ENCODE data around the gene CDKN2B. TPM values are rescaled to one million over a fixed set of nuclear protein-coding genes. Genes with fewer than 3 reads are reported as not detected.

Gene CDKN2B
- total RNA-seq, 3 donors from 2014 or later (not counting 1 experiment from before 2014, with no cell fraction given): 0.16 to 0.30 TPM; not detected in 1

DNA sequence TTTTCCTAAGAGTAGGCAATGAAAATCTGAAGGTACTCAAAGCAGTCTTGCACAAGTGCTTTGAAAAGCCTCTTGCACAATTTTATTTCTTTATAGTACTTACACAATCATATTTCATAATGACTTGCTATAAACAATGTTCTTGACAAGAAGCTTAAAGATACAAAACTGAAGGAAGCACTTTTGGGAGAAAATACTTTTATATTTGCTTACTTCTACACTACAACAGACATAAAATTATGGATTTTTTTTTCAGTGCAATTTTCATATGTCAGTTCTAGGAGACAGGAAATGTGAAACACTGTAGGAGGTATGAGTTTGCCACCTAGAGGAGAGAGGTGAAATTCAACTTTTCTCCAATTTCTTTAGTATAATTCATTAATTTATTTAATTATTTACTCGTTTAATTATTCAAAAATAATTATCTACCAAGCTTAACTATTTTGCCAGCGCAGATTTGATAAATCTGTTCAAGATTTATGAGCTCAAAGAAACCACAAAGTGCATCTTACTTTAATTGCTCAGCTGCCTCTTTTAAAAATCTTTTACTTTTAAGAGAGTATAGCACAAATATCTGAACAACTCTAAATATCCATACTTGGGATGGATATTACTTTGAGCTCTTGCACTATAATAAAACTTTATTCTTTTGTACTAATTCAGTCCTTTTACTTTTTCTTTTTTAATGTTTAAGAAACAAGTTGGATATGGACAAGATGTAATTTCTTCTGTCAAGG lies 29.0 kb upstream of the CDKN2B start:
- no peaks in the 10 kb centered on the region for H3K36me3 ChIP-seq (ENCODE audit: control insufficient read depth, insufficient read depth, low read length)
- DNase-seq (peak in 1 of 2 donors; percentile 55), ATAC-seq (peak in 2 of 3 donors; percentile 44 to 54)
- peak; percentile 55 for TF ChIP-seq CTCF (IDR thresholded peaks at IDR 0.05)
- H3K4me3 ChIP-seq (ENCODE audit: low read length): no peak overlapping the region
- intact Hi-C loops (cut with micrococcal nuclease): loop anchor here (1.0 kb wide), 1 partner anchor 225 kb away; no protein-coding TSS in a partner anchor
- Mint-ChIP-seq H3K27me3 (ENCODE audit: low read depth in 2 of 2) (peaks cover 0 to 12% of the 10 kb centered on the region in 2 donors), H3K4me1 (peaks cover 9 to 10% of the 10 kb centered on the region in 2 donors), H3K4me3 (no peak overlapping the region), H3K36me3 (no peaks in the 10 kb centered on the region), H3K27ac (no peak overlapping the region), H3K9me3 (no peaks in the 10 kb centered on the region)
- H3K9me3 ChIP-seq (ENCODE audit: control insufficient read depth, insufficient read depth, low read length): no peaks in the 10 kb centered on the region
- peaks cover 3% of the 10 kb centered on the region for H3K27me3 ChIP-seq (ENCODE audit: control insufficient read depth, insufficient read depth, low read length)
- H3K27ac ChIP-seq (ENCODE audit: low read length): no peak overlapping the region
- WGBS (ENCODE audit: insufficient coverage): 31% methylated on average over 2 of the region's 2 CpGs
- H3K4me1 ChIP-seq (ENCODE audit: control insufficient read depth, insufficient read depth, low read length): peaks cover 6% of the 10 kb centered on the region

GRCh38 chr9:22036866-22037626 lies 27.9 kb upstream of the CDKN2B start:
- Histone ChIP-seq H3K9me3 (ENCODE audit: control insufficient read depth, insufficient read depth, low read length) (no peaks in the 10 kb centered on the region), H3K4me1 (ENCODE audit: control insufficient read depth, insufficient read depth, low read length) (peaks cover 6% of the 10 kb centered on the region), H3K27ac (ENCODE audit: low read length) (no peak overlapping the region), H3K27me3 (ENCODE audit: control insufficient read depth, insufficient read depth, low read length) (peaks cover 3% of the 10 kb centered on the region), H3K36me3 (ENCODE audit: control insufficient read depth, insufficient read depth, low read length) (no peaks in the 10 kb centered on the region), H3K4me3 (ENCODE audit: low read length) (no peak overlapping the region)
- no peak for TF ChIP-seq CTCF (IDR thresholded peaks at IDR 0.05)
- 100% methylated on average over 1 of the region's 4 CpGs for WGBS (ENCODE audit: insufficient coverage)
- Mint-ChIP-seq H3K36me3 (no peaks in the 10 kb centered on the region), H3K4me1 (peaks cover 9 to 10% of the 10 kb centered on the region in 2 donors), H3K4me3 (no peak overlapping the region), H3K9me3 (no peaks in the 10 kb centered on the region), H3K27me3 (ENCODE audit: low read depth in 2 of 2) (peaks cover 0 to 6% of the 10 kb centered on the region in 2 donors), H3K27ac (no peak overlapping the region)
- intact Hi-C loops (cut with micrococcal nuclease): no loop called here
- no peak for DNase-seq
- no peak for ATAC-seq

GRCh38 chr9:22035591-22036011 lies 26.5 kb upstream of the CDKN2B start:
- WGBS (ENCODE audit: insufficient coverage): 45% methylated on average over 2 of the region's 2 CpGs
- Histone ChIP-seq H3K27ac (ENCODE audit: low read length) (no peak overlapping the region), H3K4me1 (ENCODE audit: control insufficient read depth, insufficient read depth, low read length) (peaks cover 6% of the 10 kb centered on the region), H3K27me3 (ENCODE audit: control insufficient read depth, insufficient read depth, low read length) (peaks cover 3% of the 10 kb centered on the region), H3K4me3 (ENCODE audit: low read length) (no peak overlapping the region), H3K9me3 (ENCODE audit: control insufficient read depth, insufficient read depth, low read length) (no peaks in the 10 kb centered on the region), H3K36me3 (ENCODE audit: control insufficient read depth, insufficient read depth, low read length) (no peaks in the 10 kb centered on the region)
- peak overlapping the region in 1 of 2 donors; percentile 55 for H3K27ac Mint-ChIP-seq
- ATAC-seq (peak; percentile 24 to 66 (median 50)), DNase-seq (no peak)
- H3K9me3 Mint-ChIP-seq: no peaks in the 10 kb centered on the region
- H3K27me3 Mint-ChIP-seq (ENCODE audit: low read depth in 2 of 2): peaks cover 0 to 6% of the 10 kb centered on the region in 2 donors
- H3K4me1 Mint-ChIP-seq: peaks cover 9 to 10% of the 10 kb centered on the region in 2 donors
- no peaks in the 10 kb centered on the region for H3K36me3 Mint-ChIP-seq
- no peak for TF ChIP-seq CTCF (IDR thresholded peaks at IDR 0.05)
- H3K4me3 Mint-ChIP-seq: no peak overlapping the region
- intact Hi-C loops (cut with micrococcal nuclease): no loop called here

All from natural killer cell (primary cell).